HepG2 (cell line): ENCODE results near the gene PLEKHG4. TPM values are rescaled to one million over a fixed set of nuclear protein-coding genes. Genes with fewer than 3 reads are reported as not detected.

Experiments used
- ATF1 ChIP-seq: IDR thresholded peaks from 2 replicates; pipeline ENCODE4 v1.6.1; 2016; ENCODE audit warnings: mild to moderate bottlenecking, control low read depth
- CBX2 ChIP-seq, 2 experiments: fragments of 200-600 bp in 1 of 2; sonication (generic); formaldehyde crosslinking in 1 of 2; IDR thresholded peaks; 2 replicates each; pipeline versions ENCODE4 v1.7.0 to v1.8.1; 2018 to 2022; ENCODE audit warnings: low read depth in 2 of 2, low read length in 1 of 2, mild to moderate bottlenecking in 1 of 2, missing genetic modification reagents in 1 of 2
- CCDC6 ChIP-seq: sonication (generic); formaldehyde crosslinking; IDR thresholded peaks from 2 replicates; pipeline ENCODE4 v1.8.1; 2022; ENCODE audit warnings: mild to moderate bottlenecking, missing genetic modification reagents, moderate library complexity
- ELF1 ChIP-seq: sonication (generic); formaldehyde crosslinking; IDR thresholded peaks from 2 replicates; pipeline ENCODE4 v1.4.0; 2020; ENCODE audit warnings: missing genetic modification reagents
- ETV6 ChIP-seq: sonication (generic); formaldehyde crosslinking; conservative IDR thresholded peaks from 2 replicates; pipeline ENCODE4 v1.4.0; 2020; ENCODE audit warnings: missing genetic modification reagents
- EZH2 ChIP-seq: conservative IDR thresholded peaks from 2 replicates; pipeline ENCODE4 v1.6.1; 2012; ENCODE audit warnings: mild to moderate bottlenecking, low read depth, low read length, moderate library complexity
- KLF13 ChIP-seq: sonication (generic); formaldehyde crosslinking; IDR thresholded peaks from 2 replicates; pipeline ENCODE4 v1.4.0; 2020; ENCODE audit warnings: mild to moderate bottlenecking, missing genetic modification reagents
- LCORL ChIP-seq, 2 experiments: fragments of 450-650 bp in 1 of 2; sonication (generic) in 1 of 2; formaldehyde crosslinking in 1 of 2; IDR thresholded peaks; 2 replicates each; pipeline versions ENCODE4 v1.5.0 to v1.6.1; 2017 to 2020; ENCODE audit warnings: antibody characterized with exemption in 1 of 2, missing genetic modification reagents in 1 of 2
- REL ChIP-seq: sonication (generic); formaldehyde crosslinking; conservative IDR thresholded peaks from 2 replicates; pipeline ENCODE4 v1.8.0; 2022; ENCODE audit warnings: mild to moderate bottlenecking, missing genetic modification reagents, moderate library complexity
- REXO4 ChIP-seq: sonication (generic); formaldehyde crosslinking; IDR thresholded peaks from 2 replicates; pipeline ENCODE4 v1.8.0; 2022; ENCODE audit warnings: missing genetic modification reagents, mild to moderate bottlenecking, borderline replicate concordance
- SOX6 ChIP-seq, 2 experiments: fragments of 450-650 bp in 1 of 2; sonication (generic) in 1 of 2; formaldehyde crosslinking in 1 of 2; IDR thresholded peaks; 2 replicates each; pipeline versions ENCODE4 v1.4.0 to v1.6.1; 2017 to 2020; ENCODE audit warnings: antibody characterized with exemption in 1 of 2, mild to moderate bottlenecking in 1 of 2, missing genetic modification reagents in 1 of 2
- SRY ChIP-seq: sonication (generic); formaldehyde crosslinking; IDR thresholded peaks from 2 replicates; pipeline ENCODE4 v1.8.0; 2022; ENCODE audit warnings: mild to moderate bottlenecking, missing genetic modification reagents
- ZC3H13 ChIP-seq: sonication (generic); formaldehyde crosslinking; IDR thresholded peaks from 2 replicates; pipeline ENCODE4 v1.8.1; 2023; ENCODE audit warnings: mild to moderate bottlenecking, missing genetic modification reagents, moderate library complexity
- ZNF10 ChIP-seq: sonication (generic); formaldehyde crosslinking; IDR thresholded peaks from 2 replicates; pipeline ENCODE4 v1.4.0; 2020; ENCODE audit warnings: mild to moderate bottlenecking, low read depth, missing genetic modification reagents, borderline replicate concordance
- ZNF264 ChIP-seq: sonication (generic); formaldehyde crosslinking; IDR thresholded peaks from 2 replicates; pipeline ENCODE4 v1.4.0; 2020; ENCODE audit warnings: missing genetic modification reagents
- ZNF274 ChIP-seq: sonication (generic); formaldehyde crosslinking; IDR thresholded peaks from 2 replicates; pipeline ENCODE4 v1.5.1; 2020; ENCODE audit warnings: mild to moderate bottlenecking, missing genetic modification reagents
- ZSCAN5A ChIP-seq: sonication (generic); formaldehyde crosslinking; IDR thresholded peaks from 2 replicates; pipeline ENCODE4 v1.8.0; 2022; ENCODE audit warnings: mild to moderate bottlenecking, missing genetic modification reagents, borderline replicate concordance
- polyA plus RNA-seq, 8 experiments: library from polyadenylated mRNA; depleted of rRNA in 3 of 8; stranded (reverse) in 7 of 8; unstranded in 1 of 8; fragments of >200 nt; fragmentation: Illumina TruSeq in 4 of 8; extraction: Trizol in 4 of 8; gene quantifications; 2 replicates each; pipeline versions ENCODE4 v1.2.1 to v1.2.3, GENCODE V29; 2011 to 2016; ENCODE audit warnings: low read depth in 4 of 8, missing spikeins in 1 of 8, mixed read lengths in 1 of 8; ENCODE audit not compliant: insufficient read depth in 1 of 8
- total RNA-seq, 5 experiments: library from RNA; depleted of rRNA; stranded (reverse); fragments of >200 nt; fragmentation: Illumina TruSeq; extraction: Trizol; gene quantifications; 2 replicates each; pipeline ENCODE4 v1.2.3, GENCODE V29; 2016; ENCODE audit warnings: low read depth in 1 of 5
- TF ChIP-seq, protein P1 (sequence below), 2 experiments: fragments of 450-650 bp in 1 of 2; sonication (generic) in 1 of 2; formaldehyde crosslinking; IDR thresholded peaks; 2 replicates each; pipeline versions ENCODE4 v1.5.0 to v1.8.0; 2020 to 2022; ENCODE audit warnings: mild to moderate bottlenecking in 1 of 2, missing genetic modification reagents in 1 of 2
- TF ChIP-seq, protein P2 (sequence below): sonication (generic); formaldehyde crosslinking; IDR thresholded peaks from 2 replicates; pipeline ENCODE4 v1.8.0; 2022; ENCODE audit warnings: mild to moderate bottlenecking, missing genetic modification reagents, moderate library complexity
- TF ChIP-seq, protein P3 (sequence below): sonication (generic); formaldehyde crosslinking; IDR thresholded peaks from 2 replicates; pipeline ENCODE4 v1.8.0; 2022; ENCODE audit warnings: missing genetic modification reagents, low read depth, mild to moderate bottlenecking, borderline replicate concordance
- TF ChIP-seq, protein P4 (sequence below): sonication (generic); formaldehyde crosslinking; IDR thresholded peaks from 2 replicates; pipeline ENCODE4 v1.5.0; 2020; ENCODE audit warnings: missing genetic modification reagents
- TF ChIP-seq, protein P5 (sequence below): sonication (generic); formaldehyde crosslinking; IDR thresholded peaks from 2 replicates; pipeline ENCODE4 v1.4.0; 2020; ENCODE audit warnings: missing genetic modification reagents

The PLEKHG4 gene
- total and polyA plus RNA-seq, 2 of the 13 experiments (the other 11 are each of a cell fraction or from before 2014, with no cell fraction given), result 7.1 to 13.6 TPM

DNA sequence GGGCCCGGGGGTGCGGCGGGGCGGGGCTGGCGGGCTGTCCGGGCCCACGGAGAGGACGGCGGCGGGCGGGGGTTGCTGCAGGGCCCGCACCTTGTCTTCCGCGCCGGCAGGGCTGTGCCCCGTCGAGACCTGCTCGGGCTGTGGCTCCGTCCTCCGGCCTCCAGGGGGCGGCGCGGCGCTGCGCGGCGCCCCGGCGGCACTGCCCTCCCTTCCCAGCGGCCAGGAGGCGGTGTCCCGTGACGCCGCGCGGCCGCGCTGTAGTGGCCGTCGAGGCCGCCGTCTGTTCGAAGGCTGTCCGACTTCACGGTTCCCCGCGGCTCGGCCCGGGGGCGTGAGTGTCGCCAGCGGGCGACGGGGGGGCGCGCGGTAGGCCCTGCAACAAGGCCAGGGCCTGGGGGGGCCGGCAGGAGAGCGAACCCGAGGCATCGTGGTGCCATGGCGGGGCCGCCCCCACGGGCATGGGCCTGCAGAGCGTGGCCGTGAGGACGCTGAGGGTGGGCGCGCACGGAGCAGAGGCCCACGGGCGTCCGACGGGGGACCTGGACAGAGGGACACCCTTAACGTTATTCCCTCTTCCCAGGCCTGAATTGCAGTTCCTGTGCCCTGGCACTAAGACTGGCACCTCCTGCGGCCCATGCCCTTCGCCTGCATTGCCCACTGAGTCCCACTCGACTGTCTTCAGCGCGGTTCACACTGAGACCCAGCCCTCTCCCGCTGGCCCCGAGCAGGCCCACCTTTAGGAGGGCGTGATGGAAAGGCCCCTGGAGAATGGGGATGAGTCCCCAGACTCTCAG, at the start of gene PLEKHG4 (continued):
- TF ChIP-seq ETV6 (CRISPR knock-in tag) (0 out of 2 replicates have a peak, but pooled peaks have one; percentile 34), ATF1 (no peak), LCORL (IDR thresholded peaks at IDR 0.05) (no peak), LCORL (CRISPR knock-in tag; IDR thresholded peaks at IDR 0.05) (no peak), EZH2 (no peak), ELF1 (CRISPR knock-in tag) (no peak), CCDC6 (CRISPR knock-in tag) (peak; percentile 79), CBX2 (IDR thresholded peaks at IDR 0.05; ENCODE audit: low read depth, low read length) (no peak), CBX2 (CRISPR knock-in tag; IDR thresholded peaks at IDR 0.05; ENCODE audit: low read depth) (peak; percentile 49; the same call in 1 of the 2 replicates), SRY (CRISPR knock-in tag) (peak; percentile 48), KLF13 (no peak), ZNF10 (CRISPR knock-in tag) (no peak), ZNF264 (no peak), ZNF274 (peak; percentile 88; the same call in 1 of the 2 replicates), REL (CRISPR knock-in tag) (no peak; the same call in 1 of the 2 replicates), ZSCAN5A (CRISPR knock-in tag) (no peak), ZC3H13 (peak; percentile 86), SOX6 (IDR thresholded peaks at IDR 0.05) (no peak), SOX6 (CRISPR knock-in tag; IDR thresholded peaks at IDR 0.05) (no peak), REXO4 (CRISPR knock-in tag) (peak; percentile 52; the same call in 1 of the 2 replicates)
- TF ChIP-seq, protein P1, sequence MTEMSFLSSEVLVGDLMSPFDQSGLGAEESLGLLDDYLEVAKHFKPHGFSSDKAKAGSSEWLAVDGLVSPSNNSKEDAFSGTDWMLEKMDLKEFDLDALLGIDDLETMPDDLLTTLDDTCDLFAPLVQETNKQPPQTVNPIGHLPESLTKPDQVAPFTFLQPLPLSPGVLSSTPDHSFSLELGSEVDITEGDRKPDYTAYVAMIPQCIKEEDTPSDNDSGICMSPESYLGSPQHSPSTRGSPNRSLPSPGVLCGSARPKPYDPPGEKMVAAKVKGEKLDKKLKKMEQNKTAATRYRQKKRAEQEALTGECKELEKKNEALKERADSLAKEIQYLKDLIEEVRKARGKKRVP (CRISPR knock-in tag; IDR thresholded peaks at IDR 0.05), result 0 out of 4 replicates have a peak, but pooled peaks of 1 of the 2 experiments have one; percentile 46
- TF ChIP-seq, protein P2, sequence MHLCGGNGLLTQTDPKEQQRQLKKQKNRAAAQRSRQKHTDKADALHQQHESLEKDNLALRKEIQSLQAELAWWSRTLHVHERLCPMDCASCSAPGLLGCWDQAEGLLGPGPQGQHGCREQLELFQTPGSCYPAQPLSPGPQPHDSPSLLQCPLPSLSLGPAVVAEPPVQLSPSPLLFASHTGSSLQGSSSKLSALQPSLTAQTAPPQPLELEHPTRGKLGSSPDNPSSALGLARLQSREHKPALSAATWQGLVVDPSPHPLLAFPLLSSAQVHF (CRISPR knock-in tag), result peak; percentile 86; the same call in 1 of the 2 replicates
- TF ChIP-seq, protein P3, sequence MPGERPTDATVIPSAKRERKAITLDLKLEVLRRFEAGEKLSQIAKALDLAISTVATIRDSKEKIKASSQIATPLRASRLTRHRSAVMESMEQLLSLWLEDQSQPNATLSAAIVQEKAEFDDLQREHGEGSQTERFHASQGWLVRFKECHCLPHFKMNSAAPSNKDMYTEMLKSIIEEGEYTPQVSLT (CRISPR knock-in tag), result no peak
- TF ChIP-seq, protein P4, sequence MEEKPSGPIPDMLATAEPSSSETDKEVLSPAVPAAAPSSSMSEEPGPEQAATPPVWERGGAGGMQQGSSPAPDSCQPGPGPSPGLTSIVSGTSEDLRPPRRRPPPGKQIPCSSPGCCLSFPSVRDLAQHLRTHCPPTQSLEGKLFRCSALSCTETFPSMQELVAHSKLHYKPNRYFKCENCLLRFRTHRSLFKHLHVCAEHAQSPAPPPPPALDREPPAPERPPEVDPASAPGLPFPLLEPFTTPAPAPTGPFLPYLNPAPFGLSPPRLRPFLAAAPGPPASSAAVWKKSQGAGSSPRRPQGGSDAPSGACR (CRISPR knock-in tag), result no peak
- TF ChIP-seq, protein P5, sequence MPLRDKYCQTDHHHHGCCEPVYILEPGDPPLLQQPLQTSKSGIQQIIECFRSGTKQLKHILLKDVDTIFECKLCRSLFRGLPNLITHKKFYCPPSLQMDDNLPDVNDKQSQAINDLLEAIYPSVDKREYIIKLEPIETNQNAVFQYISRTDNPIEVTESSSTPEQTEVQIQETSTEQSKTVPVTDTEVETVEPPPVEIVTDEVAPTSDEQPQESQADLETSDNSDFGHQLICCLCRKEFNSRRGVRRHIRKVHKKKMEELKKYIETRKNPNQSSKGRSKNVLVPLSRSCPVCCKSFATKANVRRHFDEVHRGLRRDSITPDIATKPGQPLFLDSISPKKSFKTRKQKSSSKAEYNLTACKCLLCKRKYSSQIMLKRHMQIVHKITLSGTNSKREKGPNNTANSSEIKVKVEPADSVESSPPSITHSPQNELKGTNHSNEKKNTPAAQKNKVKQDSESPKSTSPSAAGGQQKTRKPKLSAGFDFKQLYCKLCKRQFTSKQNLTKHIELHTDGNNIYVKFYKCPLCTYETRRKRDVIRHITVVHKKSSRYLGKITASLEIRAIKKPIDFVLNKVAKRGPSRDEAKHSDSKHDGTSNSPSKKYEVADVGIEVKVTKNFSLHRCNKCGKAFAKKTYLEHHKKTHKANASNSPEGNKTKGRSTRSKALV (CRISPR knock-in tag), result no peak; the same call in 1 of the 2 replicates
